Stimulated activated CD4-positive, alpha-beta T cell treated with anti-CD3 and anti-CD28 coated beads, Interleukin-4, amount 100 ng/mL, for 48 hours (primary cell): ENCODE data around the gene ZNRF4.
"Not testable (repeated sequence)": the region's sequence is repeated elsewhere in the genome, so short reads cannot be mapped to it uniquely, and the experiment has no call there.

Experiments
- DNase-seq, 2 donors: peaks; one replicate each; pipeline ENCODE4 v3.0.0-alpha.2; 2020; ENCODE audit warnings: low read depth in 2 of 2

Gene ZNRF4, protein sequence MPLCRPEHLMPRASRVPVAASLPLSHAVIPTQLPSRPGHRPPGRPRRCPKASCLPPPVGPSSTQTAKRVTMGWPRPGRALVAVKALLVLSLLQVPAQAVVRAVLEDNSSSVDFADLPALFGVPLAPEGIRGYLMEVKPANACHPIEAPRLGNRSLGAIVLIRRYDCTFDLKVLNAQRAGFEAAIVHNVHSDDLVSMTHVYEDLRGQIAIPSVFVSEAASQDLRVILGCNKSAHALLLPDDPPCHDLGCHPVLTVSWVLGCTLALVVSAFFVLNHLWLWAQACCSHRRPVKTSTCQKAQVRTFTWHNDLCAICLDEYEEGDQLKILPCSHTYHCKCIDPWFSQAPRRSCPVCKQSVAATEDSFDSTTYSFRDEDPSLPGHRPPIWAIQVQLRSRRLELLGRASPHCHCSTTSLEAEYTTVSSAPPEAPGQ

DNA sequence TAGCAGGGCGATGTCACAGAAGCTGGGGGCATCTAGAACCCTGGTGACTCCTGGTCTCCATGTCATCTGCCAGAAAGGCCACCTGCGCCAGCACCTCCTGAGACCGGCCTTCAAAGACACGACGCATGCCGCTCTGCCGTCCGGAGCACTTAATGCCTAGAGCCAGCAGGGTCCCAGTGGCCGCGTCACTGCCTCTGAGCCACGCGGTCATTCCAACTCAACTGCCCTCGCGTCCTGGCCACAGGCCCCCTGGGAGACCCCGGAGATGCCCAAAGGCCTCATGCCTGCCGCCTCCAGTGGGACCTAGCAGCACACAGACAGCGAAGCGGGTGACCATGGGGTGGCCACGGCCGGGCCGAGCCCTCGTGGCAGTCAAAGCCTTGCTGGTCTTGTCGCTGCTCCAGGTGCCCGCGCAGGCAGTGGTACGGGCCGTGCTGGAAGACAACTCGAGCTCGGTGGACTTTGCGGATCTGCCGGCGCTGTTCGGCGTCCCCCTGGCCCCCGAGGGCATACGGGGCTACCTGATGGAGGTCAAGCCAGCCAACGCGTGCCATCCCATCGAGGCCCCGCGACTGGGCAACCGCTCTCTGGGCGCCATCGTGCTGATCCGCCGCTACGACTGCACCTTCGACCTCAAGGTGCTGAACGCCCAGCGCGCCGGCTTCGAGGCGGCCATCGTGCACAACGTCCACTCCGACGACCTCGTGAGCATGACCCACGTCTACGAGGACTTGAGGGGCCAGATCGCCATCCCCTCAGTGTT lies at the start of gene ZNRF4:
Gene ZNRF4 (plus strand): TSS at position 51 of the 763 bp plus-strand sequence. CDS start 75 bp downstream, at position 126.
- DNase-seq, result no peak

- not testable (repeated sequence) for DNase-seq
Measured at GRCh38 chr19:5406198-5406597, 49.0 kb upstream of the ZNRF4 start.

GRCh38 chr19:5406816-5407215 lies 48.4 kb upstream of the ZNRF4 start:
- DNase-seq, result no peak

- no peak for DNase-seq
Measured at GRCh38 chr19:5407356-5407755, 47.9 kb upstream of the ZNRF4 start.

DNA sequence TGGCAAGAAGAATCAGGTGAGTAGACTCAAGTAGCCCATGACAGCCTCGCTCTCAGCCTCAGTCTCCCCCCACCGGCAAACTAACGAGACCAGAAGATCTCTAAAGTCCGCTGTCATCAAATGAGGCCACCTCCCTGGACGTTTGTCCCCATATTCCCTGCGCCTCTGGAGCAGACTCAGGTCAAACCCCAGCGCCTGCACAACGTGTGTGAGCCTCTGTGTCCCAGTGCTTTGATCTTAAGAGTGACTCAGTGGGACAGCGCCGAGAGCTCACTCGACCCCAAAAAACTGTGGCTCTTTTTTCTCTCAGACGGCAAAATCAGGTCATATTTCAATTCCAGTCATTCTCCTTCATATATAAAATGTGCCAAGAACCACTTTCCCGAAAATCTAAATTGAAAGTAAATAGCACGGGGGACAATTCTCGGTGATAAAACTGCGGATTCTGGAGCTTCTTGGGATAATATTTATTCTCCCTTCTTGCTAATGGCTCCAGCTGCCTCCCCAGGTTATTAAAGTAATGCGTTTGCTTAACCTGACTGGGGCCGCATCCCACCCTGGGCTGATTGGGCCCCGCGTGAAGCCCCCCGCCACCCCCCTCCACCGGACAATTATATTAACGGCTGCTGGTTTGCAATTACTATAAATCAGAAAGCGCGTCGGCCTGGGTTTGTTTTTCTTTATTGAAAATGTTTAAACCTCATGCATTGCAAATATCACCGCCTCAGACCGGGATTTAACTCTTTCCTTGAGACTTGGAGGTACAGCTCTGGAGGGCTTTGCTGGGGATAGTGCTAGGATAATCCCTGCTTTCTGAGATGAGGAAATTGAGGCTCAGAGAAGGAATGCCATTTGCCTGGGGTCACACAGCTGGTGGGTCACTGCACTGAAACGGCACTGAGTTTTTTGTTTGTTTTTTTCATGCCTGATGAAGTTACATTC lies 37.5 kb upstream of the ZNRF4 start:
- no peak for DNase-seq

GRCh38 chr19:5418677-5419076 lies 36.5 kb upstream of the ZNRF4 start:
- DNase-seq, result no peak

DNA sequence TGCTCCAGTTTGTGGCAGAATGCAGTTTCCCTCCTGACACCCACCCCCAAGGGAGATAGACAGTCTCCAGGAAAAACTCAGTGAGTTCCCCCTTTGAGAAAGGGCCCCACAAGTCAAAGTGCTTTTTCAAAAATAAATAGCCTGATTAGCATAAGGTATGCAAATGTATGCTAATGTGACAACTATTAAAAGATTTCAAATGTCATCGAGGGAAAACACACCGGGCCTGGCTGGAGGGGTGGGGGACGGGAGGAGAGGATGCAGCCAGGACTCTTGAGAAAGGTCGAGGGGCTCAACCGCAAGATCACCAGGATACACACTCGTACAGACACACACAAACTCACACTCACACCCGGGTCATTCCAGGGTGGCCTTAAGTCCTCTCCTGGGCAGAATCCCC lies 34.3 kb upstream of the ZNRF4 start:
- no peak for DNase-seq

GRCh38 chr19:5423567-5424125 lies 31.6 kb upstream of the ZNRF4 start:
- no peak for DNase-seq

DNA sequence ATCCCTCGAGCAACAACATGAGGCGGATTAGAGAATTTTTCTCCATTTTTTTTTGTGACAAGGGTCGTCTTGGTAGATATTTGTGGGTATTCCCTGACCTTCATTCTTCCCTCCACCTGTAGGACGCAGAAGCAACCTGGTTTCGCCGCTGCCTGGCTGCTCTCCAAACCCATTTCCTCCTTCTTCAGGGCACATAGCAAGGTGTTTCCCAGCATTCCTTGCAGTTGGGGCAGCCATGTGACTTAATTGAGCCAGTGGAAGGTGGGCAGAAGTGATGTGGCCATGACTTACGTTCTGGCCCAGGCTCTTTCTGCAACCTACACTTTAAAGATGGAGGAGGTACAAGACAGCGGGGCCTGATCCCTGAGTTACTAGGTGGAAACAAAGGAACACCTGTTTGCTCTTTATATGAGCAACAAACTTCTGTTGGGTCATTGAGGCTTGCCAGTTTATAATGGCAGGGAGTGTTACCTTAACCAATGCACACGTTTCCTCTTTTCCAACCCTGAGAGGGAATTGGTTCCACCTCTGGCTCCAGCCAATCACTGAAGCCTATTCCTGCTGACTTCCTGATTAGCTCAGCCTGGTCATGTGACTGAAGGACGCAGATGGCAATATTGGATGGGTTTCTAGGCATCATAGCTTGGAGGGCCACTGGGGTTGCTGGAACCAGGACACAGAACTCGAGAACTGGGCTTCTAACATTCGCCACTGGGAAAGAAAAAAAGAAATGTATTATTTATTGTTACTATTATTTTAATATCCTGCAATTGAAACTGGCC lies 30.8 kb upstream of the ZNRF4 start:
- no peak for DNase-seq

- DNase-seq, result no peak
Measured at GRCh38 chr19:5425260-5425659, 30.0 kb upstream of the ZNRF4 start.

GRCh38 chr19:5430237-5430636 lies 25.0 kb upstream of the ZNRF4 start:
- no peak for DNase-seq

DNA sequence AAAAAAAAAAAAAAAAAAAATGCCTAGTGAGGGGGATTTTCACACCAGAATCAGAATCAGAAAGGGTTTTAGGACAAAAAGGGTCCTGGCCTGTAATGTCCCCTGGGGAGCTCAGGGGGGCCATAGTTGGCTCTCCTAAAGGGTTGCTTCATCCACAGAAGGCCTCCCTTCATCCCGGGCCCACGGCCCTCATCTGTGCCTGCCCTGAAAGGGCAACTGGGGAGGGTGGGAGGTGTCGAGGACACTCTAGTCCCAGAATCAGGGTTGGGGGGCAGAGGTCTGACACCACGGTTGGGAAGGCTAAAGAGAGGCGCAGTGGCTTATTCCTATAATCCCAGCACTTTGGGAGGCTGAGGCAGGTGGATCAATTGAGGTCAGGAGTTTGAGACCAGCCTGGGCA lies 22.5 kb upstream of the ZNRF4 start:
- no peak for DNase-seq

GRCh38 chr19:5434351-5434917 lies 20.8 kb upstream of the ZNRF4 start:
- DNase-seq, result no peak

GRCh38 chr19:5434970-5435641 lies 20.1 kb upstream of the ZNRF4 start:
- DNase-seq, result peak; percentile 19 to 41

DNA sequence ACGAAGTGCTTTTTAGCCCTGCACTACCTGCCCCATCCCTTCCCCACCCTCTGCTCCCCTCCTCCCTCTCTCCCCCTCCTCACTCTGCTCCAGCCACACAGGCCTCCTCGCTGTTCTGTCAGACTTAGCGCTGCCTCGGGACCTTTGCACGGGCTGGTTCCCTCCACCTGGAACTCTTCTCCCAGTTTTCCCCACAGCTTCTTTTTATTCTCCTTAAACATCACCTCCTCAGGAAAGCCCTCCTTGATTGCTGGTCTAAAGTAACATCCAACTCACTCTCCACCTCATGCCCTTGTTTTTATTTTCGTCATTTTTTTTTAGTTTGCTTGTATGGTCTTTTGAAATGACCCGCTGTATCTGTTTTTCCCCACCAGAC lies 19.6 kb upstream of the ZNRF4 start:
- DNase-seq, result no peak

- no peak for DNase-seq
Measured at GRCh38 chr19:5436106-5436947, 18.9 kb upstream of the ZNRF4 start.

GRCh38 chr19:5436948-5437306 lies 18.3 kb upstream of the ZNRF4 start:
- DNase-seq, result no peak

DNA sequence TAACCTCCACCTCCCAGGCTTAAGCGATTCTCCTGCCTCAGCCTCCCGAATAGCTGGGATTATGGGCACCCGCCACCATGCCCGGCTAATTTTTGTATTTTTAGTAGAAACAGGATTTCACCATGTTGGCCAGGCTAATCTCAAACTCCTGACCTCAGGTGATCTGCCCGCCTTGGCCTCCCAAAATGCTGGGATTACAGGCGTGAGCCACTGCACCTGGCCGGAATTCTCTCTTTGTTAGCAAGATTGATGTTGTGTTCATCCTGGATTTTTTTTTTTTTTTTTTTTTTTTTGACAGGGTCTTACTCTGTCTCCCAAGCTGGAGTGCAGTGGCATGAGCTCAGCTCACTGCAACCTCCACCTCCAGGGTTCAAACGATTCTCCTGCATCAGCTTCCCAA lies 16.5 kb upstream of the ZNRF4 start:
- not testable (repeated sequence) for DNase-seq

GRCh38 chr19:5439452-5439851 lies 15.8 kb upstream of the ZNRF4 start:
- no peak for DNase-seq
